H9 (cell line): ENCODE results near the gene MAN1A1. TPM values are rescaled to one million over a fixed set of nuclear protein-coding genes. Genes with fewer than 3 reads are reported as not detected.
A peak's percentile ranks its signal among the peaks of the same experiment; 100 is the strongest.

ENCODE experiments used
- DNase-seq: peaks from one replicate; pipeline ENCODE4 v3.0.0-alpha.2; 2017
- H2AFZ ChIP-seq: one replicate; pipeline ENCODE4 v1.6.1; 2013; ENCODE audit warnings: mild to moderate bottlenecking, low read length, control low read depth, moderate library complexity
- H2AK5ac ChIP-seq: 2 replicates; pipeline ENCODE4 v1.6.1; 2013; ENCODE audit warnings: low read length, control low read depth, mixed read lengths; ENCODE audit not compliant: insufficient read length
- H2BK120ac ChIP-seq: one replicate; pipeline ENCODE4 v1.6.1; 2013; ENCODE audit warnings: low read depth, mild to moderate bottlenecking, low read length, control low read depth, inconsistent platforms; ENCODE audit not compliant: poor library complexity, severe bottlenecking
- H2BK12ac ChIP-seq: 2 replicates; pipeline ENCODE4 v1.6.1; 2013; ENCODE audit warnings: low read length, control low read depth, mixed read lengths, low read depth; ENCODE audit not compliant: insufficient read length
- H2BK15ac ChIP-seq: 2 replicates; pipeline ENCODE4 v1.6.1; 2013; ENCODE audit warnings: low read depth, low read length, control low read depth
- H2BK20ac ChIP-seq: one replicate; pipeline ENCODE4 v1.6.1; 2013; ENCODE audit warnings: low read depth, mild to moderate bottlenecking, low read length, control low read depth, inconsistent platforms; ENCODE audit not compliant: poor library complexity, severe bottlenecking
- H2BK5ac ChIP-seq: 2 replicates; pipeline ENCODE4 v1.6.1; 2013; ENCODE audit warnings: low read length, control low read depth, mixed read lengths; ENCODE audit not compliant: insufficient read length
- H3K14ac ChIP-seq: 2 replicates; pipeline ENCODE4 v1.6.1; 2013; ENCODE audit warnings: low read length, control low read depth; ENCODE audit not compliant: insufficient read depth
- H3K18ac ChIP-seq: 2 replicates; pipeline ENCODE4 v1.6.1; 2013; ENCODE audit warnings: low read depth, mild to moderate bottlenecking, mixed read lengths, low read length, control low read depth; ENCODE audit not compliant: insufficient read length
- H3K23ac ChIP-seq: 2 replicates; pipeline ENCODE4 v1.6.1; 2013; ENCODE audit warnings: low read length, control low read depth, mixed read lengths, low read depth; ENCODE audit not compliant: insufficient read length
- H3K23me2 ChIP-seq: 2 replicates; pipeline ENCODE4 v1.6.1; 2013; ENCODE audit warnings: low read depth, mild to moderate bottlenecking, mixed read lengths, low read length, control low read depth; ENCODE audit not compliant: insufficient read length, poor library complexity, severe bottlenecking
- H3K27ac ChIP-seq: 2 replicates; pipeline ENCODE4 v1.5.1; 2013; ENCODE audit warnings: low read length, control low read depth, mixed read lengths, low read depth; ENCODE audit not compliant: insufficient read length
- H3K27me3 ChIP-seq: 2 replicates; pipeline ENCODE4 v1.6.1; 2013; ENCODE audit warnings: low read length, control low read depth, inconsistent platforms; ENCODE audit not compliant: insufficient read depth
- H3K4ac ChIP-seq: 2 replicates; pipeline ENCODE4 v1.6.1; 2013; ENCODE audit warnings: low read depth, mild to moderate bottlenecking, control low read depth, inconsistent platforms, low read length, moderate library complexity
- H3K4me1 ChIP-seq: 2 replicates; pipeline ENCODE4 v1.6.1; 2013; ENCODE audit warnings: low read length, control low read depth, inconsistent platforms; ENCODE audit not compliant: insufficient read depth
- H3K4me2 ChIP-seq: 2 replicates; pipeline ENCODE4 v1.6.1; 2013; ENCODE audit warnings: low read length, control low read depth, mixed read lengths; ENCODE audit not compliant: insufficient read length, insufficient read depth
- H3K56ac ChIP-seq: 2 replicates; pipeline ENCODE4 v1.6.1; 2013; ENCODE audit warnings: low read depth, mild to moderate bottlenecking, mixed read lengths, low read length, control low read depth; ENCODE audit not compliant: insufficient read length
- H3K79me1 ChIP-seq: 2 replicates; pipeline ENCODE4 v1.6.1; 2013; ENCODE audit warnings: low read depth, mild to moderate bottlenecking, moderate library complexity, low read length, control low read depth, inconsistent platforms; ENCODE audit not compliant: insufficient read depth, poor library complexity, severe bottlenecking
- H3K79me2 ChIP-seq: 2 replicates; pipeline ENCODE4 v1.6.1; 2013; ENCODE audit warnings: low read length, control low read depth, inconsistent platforms; ENCODE audit not compliant: insufficient read depth
- H3K9ac ChIP-seq: 2 replicates; pipeline ENCODE4 v1.6.1; 2013; ENCODE audit warnings: low read length, control low read depth, mixed read lengths; ENCODE audit not compliant: insufficient read length; ENCODE audit errors: extremely low read depth
- H3K9me3 ChIP-seq: one replicate; pipeline ENCODE4 v1.6.1; 2013; ENCODE audit warnings: low read depth, low read length, inconsistent platforms; ENCODE audit not compliant: control insufficient read depth
- H3T11ph ChIP-seq: one replicate; pipeline ENCODE4 v1.6.1; 2013; ENCODE audit warnings: mild to moderate bottlenecking, low read length, control low read depth, inconsistent platforms
- H4K20me1 ChIP-seq: one replicate; pipeline ENCODE4 v1.6.1; 2013; ENCODE audit not compliant: control insufficient read depth, insufficient read length, insufficient read depth
- H4K5ac ChIP-seq: 2 replicates; pipeline ENCODE4 v1.6.1; 2013; ENCODE audit warnings: low read depth, mild to moderate bottlenecking, mixed read lengths, low read length, control low read depth; ENCODE audit not compliant: insufficient read length
- H4K8ac ChIP-seq: replicated peaks from 2 replicates; pipeline ENCODE4 v1.6.1; 2013; ENCODE audit warnings: low read length, control low read depth, mixed read lengths, low read depth; ENCODE audit not compliant: insufficient read length
- H4K91ac ChIP-seq: 2 replicates; pipeline ENCODE4 v1.6.1; 2013; ENCODE audit warnings: low read depth, mild to moderate bottlenecking, moderate library complexity, mixed read lengths, low read length, control low read depth; ENCODE audit not compliant: insufficient read length
- H3K27ac Mint-ChIP-seq, 3 experiments: 2 replicates in 2 of 3; 3 replicates in 1 of 3; pipeline ENCODE4 v1.8.0; 2020 to 2021; ENCODE audit warnings: mixed read lengths in 3 of 3, mild to moderate bottlenecking in 1 of 3, moderate library complexity in 1 of 3
- H3K27me3 Mint-ChIP-seq: 2 replicates; pipeline ENCODE4 v1.8.0; 2021; ENCODE audit warnings: low read depth, mild to moderate bottlenecking, moderate library complexity, mixed read lengths
- H3K36me3 Mint-ChIP-seq, 3 experiments: 2 replicates in 2 of 3; 3 replicates in 1 of 3; pipeline ENCODE4 v1.8.0; 2020 to 2021; ENCODE audit warnings: low read depth in 3 of 3, mixed read lengths in 3 of 3; ENCODE audit not compliant: insufficient read depth in 1 of 3
- H3K4me1 Mint-ChIP-seq, 2 experiments: 2 replicates each; pipeline ENCODE4 v1.8.0; 2020; ENCODE audit warnings: mixed read lengths in 2 of 2
- H3K4me3 Mint-ChIP-seq, 2 experiments: 2 replicates in 1 of 2; 3 replicates in 1 of 2; pipeline ENCODE4 v1.8.0; 2020 to 2021; ENCODE audit warnings: mild to moderate bottlenecking in 2 of 2, mixed read lengths in 2 of 2, moderate library complexity in 1 of 2
- H3K9me3 Mint-ChIP-seq, 2 experiments: 2 replicates in 1 of 2; 3 replicates in 1 of 2; pipeline ENCODE4 v1.8.0; 2020; ENCODE audit warnings: mild to moderate bottlenecking in 2 of 2, mixed read lengths in 2 of 2, moderate library complexity in 1 of 2
- WGBS: extraction: QIAGEN DNeasy Blood & Tissue Kit; methylation state at CpG from one replicate; pipeline ENCODE4 v1.1.7; 2013; ENCODE audit warnings: missing lambda C conversion rate, low lambda C conversion rate, mixed read lengths; ENCODE audit not compliant: insufficient read length; ENCODE audit errors: extremely low coverage; 5-methylcytosine and 5-hydroxymethylcytosine counted together
- long read RNA-seq: library from polyadenylated mRNA; unstranded; transcript quantifications from one replicate; pipeline ENCODE4 v2.0.0, GENCODE V29; 2020
- total RNA-seq: library from RNA; stranded (reverse); gene quantifications from 2 replicates; pipeline ENCODE4 v1.2.1, GENCODE V29; 2021
- TF ChIP-seq, protein P1 (sequence below): fragments of 200-600 bp; sonication (generic); conservative IDR thresholded peaks from 3 replicates; pipeline ENCODE4 v1.8.0; 2021; ENCODE audit warnings: antibody characterized with exemption, mild to moderate bottlenecking

Gene MAN1A1
- 1.6 and 1.9 TPM in 2 replicates for total RNA-seq
- long read RNA-seq, result 0 reads

GRCh38 chr6:119349361-119350201, at the start of gene MAN1A1:
Gene MAN1A1 (minus strand): TSS chr6:119349761. CDS start chr6:119349065, 696 bp downstream.
- Histone ChIP-seq H2BK15ac (no peak within 1 kb of the TSS), H3K79me1 (no peaks in the 10 kb centered on the region), H3K4ac (no peak within 1 kb of the TSS), H3K27me3 (peaks cover 4% of the 10 kb centered on the region; the same call in 1 of the 2 replicates), H3K9me3 (no peaks in the 10 kb centered on the region), H2AFZ (peak within 1 kb of the TSS; percentile 80), H3K23ac (no peak within 1 kb of the TSS), H2BK12ac (no peak within 1 kb of the TSS), H2AK5ac (no peak within 1 kb of the TSS), H4K91ac (no peak within 1 kb of the TSS), H3K14ac (peak within 1 kb of the TSS; percentile 84), H3K18ac (no peak within 1 kb of the TSS), H3K4me2 (peak within 1 kb of the TSS; percentile 90), H4K20me1 (no peaks in the 10 kb centered on the region), H3K27ac (no peak within 1 kb of the TSS), H4K5ac (no peak within 1 kb of the TSS), H3K79me2 (no peaks in the 10 kb centered on the region), H2BK5ac (no peak within 1 kb of the TSS), H3K9ac (peak within 1 kb of the TSS; percentile 36), H2BK20ac (no peak within 1 kb of the TSS), H4K8ac (no peak within 1 kb of the TSS), H3K4me1 (peaks cover 7% of the 10 kb centered on the region; the same call in 1 of the 2 replicates), H3K56ac (no peak within 1 kb of the TSS), H3T11ph (no peak within 1 kb of the TSS), H3K23me2 (peaks cover 18% of the 10 kb centered on the region), H2BK120ac (no peak within 1 kb of the TSS)
- Mint-ChIP-seq H3K9me3 (no peaks in the 10 kb centered on the region), H3K27me3 (peaks cover 45% of the 10 kb centered on the region), H3K27ac (no peak within 1 kb of the TSS), H3K4me1 (peaks cover 20 to 23% of the 10 kb centered on the region in 2 experiments), H3K4me3 (peak within 1 kb of the TSS; percentile 56 to 85), H3K36me3 (no peaks in the 10 kb centered on the region)
- WGBS, result no CpG with 5 or more reads among the region's 103 CpGs
- TF ChIP-seq, protein P1, sequence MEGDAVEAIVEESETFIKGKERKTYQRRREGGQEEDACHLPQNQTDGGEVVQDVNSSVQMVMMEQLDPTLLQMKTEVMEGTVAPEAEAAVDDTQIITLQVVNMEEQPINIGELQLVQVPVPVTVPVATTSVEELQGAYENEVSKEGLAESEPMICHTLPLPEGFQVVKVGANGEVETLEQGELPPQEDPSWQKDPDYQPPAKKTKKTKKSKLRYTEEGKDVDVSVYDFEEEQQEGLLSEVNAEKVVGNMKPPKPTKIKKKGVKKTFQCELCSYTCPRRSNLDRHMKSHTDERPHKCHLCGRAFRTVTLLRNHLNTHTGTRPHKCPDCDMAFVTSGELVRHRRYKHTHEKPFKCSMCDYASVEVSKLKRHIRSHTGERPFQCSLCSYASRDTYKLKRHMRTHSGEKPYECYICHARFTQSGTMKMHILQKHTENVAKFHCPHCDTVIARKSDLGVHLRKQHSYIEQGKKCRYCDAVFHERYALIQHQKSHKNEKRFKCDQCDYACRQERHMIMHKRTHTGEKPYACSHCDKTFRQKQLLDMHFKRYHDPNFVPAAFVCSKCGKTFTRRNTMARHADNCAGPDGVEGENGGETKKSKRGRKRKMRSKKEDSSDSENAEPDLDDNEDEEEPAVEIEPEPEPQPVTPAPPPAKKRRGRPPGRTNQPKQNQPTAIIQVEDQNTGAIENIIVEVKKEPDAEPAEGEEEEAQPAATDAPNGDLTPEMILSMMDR, result no peak
- peak; percentile 88 for DNase-seq
